GM08714 (cell line): ENCODE data around the gene ANXA9.

Source experiments
- H3K4me3 ChIP-seq: fragments of 200-500 bp; sonication (Bioruptor generic); 2 replicates; pipeline ENCODE4 v1.5.1; 2014; ENCODE audit warnings: mild to moderate bottlenecking, low read length, inconsistent platforms
- ZNF274 ChIP-seq: IDR thresholded peaks from 2 replicates; pipeline ENCODE4 v1.6.1; 2012; ENCODE audit warnings: mild to moderate bottlenecking, low read depth, low read length

Gene ANXA9

DNA sequence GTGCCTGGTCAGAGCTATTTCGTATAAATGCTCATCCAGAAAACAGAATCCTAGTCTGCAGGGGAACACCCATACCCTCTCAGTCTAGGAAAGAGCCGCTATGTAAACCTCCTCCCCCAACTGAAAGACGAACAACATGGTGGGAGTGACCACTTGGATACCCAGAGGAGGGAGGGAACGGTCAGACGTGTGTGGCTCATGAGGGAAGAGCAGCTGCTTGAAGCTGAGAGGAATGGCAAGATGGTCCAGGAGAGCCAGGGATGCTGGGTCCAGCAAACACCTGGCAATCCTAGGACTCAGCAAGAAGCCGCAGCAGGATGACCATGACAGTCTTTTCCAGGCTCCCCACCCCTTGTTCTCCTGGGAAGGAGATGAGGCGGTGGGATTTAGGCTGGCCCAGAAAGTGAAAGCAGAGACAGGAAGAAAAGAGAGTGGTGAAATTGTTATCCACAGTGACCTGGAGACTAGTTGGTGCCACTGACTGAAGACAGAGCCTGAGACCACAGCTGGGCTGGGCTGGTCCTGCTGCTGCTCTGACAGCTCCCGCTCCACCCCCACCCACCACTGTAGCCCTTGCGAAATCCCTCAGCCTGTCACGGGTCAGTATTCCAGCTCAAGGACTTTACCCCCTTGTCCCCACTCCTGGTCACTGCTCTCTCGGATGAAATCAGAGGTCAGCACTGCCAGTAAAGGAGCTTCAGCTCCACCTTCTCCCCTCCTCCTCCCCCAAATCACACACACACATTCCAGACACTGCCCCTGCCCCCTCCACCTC lies 11.1 kb upstream of the ANXA9 start:
- no peak for TF ChIP-seq ZNF274

DNA sequence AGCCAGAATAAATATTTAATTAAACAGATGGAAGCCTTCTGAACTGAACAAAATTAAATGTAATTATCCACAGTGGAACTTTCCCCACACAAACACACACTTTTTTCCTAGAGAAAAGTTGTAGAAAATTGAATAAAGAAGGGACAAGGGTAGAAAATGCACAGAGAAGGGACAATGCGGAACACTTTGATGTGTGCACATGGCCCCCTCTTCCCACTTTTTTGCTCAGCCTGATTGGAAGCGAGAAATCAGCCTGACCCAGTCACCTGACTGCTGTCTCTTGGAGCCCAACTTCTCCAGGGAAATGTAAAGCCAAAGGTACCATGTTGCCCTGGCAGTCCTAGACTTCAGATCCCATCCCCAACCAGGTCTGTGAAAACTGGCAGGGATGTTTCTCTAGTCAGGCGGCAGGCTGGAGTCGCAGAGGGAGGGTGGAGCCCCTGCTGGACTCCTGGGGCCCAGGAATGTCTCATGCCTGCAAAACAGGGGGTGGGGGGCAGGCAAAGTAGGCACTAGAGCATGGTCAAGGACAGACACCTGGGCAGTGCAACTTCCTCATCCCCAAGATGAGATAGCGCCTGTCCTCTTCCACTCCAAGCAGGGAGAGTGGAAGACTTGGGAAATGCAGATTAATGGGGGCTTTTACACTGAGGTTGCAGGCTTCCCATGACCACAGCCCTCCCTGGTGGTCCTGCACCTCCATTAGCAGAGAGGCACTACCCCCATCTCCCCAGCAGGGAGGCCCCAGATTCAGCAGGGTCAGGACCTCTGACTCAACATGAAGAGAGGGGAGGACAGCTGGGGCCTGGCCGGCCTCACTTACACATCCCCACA lies 10.3 kb upstream of the ANXA9 start:
- no peak overlapping the region for H3K4me3 ChIP-seq
- TF ChIP-seq ZNF274, result no peak

More for the DNA sequence above, 11.1 kb upstream of the ANXA9 start:
- H3K4me3 ChIP-seq, result no peak overlapping the region

DNA sequence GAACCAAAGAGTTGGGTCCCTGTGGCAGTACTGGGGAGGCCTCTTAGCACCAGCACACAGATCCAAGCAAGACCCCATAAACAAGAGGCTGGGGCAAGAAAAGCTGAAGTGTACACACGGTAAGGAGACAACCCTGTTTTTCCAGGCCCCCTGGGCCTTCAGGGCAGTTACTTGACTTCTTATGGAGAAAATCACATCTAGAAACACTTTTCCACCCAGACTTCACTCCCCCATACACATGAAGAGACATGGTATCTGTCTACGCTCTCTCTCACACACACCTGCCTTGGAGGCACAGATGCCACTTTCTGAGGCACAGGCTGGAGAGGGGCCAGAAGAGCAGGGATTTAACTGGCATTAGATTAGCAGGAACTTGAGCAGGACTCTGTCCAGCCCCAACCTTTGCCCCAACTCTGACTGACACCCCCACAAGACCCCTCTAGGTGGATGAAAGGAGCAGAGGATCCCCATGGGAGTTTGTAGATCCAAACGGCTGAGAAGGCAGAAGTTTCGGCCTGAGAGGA lies 9.6 kb upstream of the ANXA9 start:
- TF ChIP-seq ZNF274, result no peak
- no peak overlapping the region; the same call in 1 of the 2 replicates for H3K4me3 ChIP-seq

DNA sequence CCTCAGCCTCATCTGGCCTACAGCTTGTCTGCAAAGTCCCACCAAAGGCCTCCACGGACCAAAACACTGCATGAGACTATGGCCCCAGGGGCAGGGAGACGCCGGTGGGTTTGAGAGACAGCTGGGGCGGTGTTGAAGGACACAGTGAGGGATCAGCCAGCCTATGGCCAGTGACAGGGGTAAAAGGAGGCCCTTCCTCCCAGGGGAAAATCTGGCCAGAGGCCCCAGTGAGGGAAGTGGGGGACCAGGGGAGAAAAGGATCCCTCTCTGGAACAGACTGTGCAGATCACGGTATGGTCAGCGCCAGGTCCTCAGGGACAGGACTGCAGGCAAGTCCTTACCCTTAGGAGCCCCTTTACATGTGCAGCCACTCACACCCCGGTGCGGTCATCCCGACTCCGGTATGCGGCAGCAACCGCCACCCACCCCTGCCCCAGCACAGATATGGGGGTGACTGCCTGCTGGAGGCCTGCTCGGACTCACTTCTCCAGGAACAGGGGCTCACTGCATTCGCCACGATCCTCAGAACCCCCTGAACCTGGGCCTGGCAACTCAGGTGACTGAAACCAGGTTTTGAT lies 8.7 kb upstream of the ANXA9 start:
- H3K4me3 ChIP-seq, result peak overlapping the region; percentile 61
- no peak for TF ChIP-seq ZNF274

DNA sequence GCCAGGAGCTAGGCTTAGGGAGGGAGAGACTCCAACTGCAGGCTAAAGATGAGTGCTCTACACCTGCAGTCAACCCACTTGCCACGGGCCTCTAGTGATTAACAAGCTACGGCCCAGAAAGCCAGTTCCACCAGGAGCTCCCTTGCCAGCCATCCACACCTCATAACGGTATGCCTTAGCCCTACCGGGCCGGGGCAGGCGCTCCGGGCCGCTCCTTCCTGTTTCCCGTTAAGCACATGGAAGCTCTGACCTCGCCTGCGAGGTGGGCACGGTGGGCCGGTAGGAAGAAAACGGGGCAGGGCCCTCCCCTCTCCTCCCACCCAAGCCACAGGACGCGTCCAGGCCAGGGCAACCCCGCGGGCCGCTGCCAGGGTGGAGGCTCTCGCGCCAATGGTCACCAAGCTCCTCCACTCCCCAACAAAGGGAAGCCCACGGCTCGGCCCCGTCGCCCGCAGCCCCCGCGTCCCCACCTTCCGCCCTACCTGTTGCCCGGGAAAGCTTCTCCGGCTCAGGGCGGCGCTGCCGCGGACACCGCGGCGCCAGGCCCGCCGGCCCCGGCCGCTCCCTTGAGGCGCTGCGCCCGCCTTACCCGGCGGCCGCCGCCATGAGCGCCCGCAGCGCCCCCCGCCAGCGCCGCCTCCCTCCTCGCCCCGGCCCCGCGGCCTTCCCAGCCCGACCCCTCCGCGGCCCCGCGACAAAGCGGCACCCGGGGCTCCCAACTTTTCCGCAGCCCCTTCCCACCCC lies 8.1 kb upstream of the ANXA9 start:
- no peak for TF ChIP-seq ZNF274
- peak overlapping the region; percentile 61 for H3K4me3 ChIP-seq

DNA sequence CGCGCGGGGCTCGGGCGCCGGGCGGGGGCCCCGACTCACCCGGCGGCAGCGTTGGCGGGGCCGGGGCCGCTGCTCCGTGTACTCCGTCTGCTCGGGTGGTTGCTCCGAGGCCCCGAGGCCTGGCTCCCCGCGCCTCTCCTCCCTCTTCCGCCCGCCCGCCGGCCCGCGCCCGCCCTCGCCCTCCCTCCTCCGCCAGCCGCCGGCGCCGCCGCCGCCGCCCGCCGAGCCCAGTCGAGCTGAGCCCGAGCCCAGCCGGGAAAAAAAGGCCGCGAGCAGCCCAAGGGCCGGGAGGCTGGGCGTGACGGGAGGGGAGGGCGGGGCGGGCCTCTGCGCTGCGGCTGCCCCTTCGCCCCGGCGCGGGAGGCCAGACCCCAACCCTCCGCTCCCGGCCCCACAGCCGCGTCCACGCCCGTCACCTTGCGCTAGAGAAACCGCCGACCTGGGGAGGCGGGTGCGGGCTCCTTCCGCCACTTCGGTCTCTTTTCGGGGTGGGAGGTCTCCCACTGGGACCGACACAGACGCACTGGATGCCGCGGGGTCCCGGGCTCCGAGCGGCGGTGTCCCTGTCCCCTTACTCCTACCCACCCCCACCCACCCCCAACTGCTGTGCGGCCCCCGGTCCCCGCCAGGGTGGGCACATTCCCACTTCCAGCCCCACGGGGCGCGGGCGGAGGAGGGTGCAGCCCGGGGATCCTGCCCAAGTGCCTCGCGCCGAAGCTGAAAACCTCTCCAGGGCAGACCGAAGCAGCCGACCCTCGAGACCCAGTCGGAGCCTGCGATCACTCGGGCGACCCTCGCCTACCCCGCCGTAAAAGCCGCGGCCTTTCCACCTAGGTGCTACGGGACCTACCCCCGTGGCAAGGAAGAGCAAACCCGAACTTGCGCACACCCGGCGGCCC lies 7.3 kb upstream of the ANXA9 start, which contains the start of gene CERS2:
Gene CERS2 (minus strand): TSS at position 256 of the 899 bp plus-strand sequence. CDS start 5,745 bp downstream, outside the sequence.
- H3K4me3 ChIP-seq, result peak within 1 kb of the TSS; percentile 61
- TF ChIP-seq ZNF274, result no peak

DNA sequence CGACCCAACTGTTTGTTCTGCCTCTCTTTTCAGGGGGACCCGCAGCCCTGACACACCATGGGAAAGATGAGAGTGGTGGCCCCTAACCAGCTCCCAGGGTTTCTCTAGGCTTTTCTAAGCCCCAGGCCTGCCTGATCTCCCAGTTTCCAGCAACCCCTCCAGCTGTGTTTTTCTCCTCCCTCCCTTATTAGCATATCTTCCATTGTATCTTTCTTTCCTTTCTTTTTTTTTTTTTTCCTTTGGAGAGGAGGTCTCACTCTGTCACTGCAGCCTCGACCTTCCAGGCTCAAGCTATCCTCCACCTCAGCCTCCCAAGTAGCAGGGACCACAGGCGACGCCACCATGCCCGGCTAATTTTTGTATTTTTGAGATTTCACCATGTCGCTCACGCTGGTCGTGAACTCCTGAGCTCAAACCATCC lies 5.7 kb upstream of the ANXA9 start:
- no peak for TF ChIP-seq ZNF274
- no peak overlapping the region for H3K4me3 ChIP-seq

DNA sequence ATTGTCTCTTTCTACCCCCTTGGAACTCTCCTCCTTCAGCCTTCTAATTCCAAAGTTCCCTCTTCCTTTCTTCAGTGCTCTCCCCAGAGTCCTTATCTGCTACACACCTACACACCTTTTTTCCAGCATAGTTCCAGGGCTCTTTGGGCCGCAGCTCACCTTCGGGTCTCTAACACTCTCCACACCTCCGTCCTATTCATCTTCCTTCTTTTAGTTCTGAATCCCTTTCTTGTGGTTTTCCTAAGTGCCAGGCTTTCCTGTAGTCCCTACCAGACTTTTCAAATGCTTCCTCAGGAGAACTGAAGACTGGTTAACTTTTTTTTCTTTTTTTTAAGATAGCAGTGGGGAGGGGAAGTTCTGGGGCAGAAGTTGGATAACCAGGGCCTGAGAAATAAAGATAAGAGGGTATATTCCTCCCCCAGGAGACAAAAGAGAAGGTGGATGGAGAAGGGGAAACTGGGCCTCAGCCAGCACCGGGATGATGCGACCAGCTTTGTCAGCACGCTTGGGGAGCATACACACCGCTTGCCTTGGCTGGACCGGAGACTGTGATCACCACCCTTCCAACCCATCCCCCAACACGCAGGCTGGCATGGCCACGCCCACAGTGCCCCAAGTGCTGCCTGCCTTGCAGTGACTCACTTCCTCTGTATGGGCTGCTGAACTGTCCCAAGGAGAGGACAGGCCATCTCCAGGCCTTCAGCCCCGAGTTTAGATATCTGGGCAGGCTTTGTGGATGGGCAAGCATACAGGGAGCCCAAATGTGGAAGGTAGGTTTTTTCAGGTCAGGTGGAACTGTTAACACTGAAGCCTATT lies 5.0 kb upstream of the ANXA9 start:
- H3K4me3 ChIP-seq, result no peak overlapping the region
- TF ChIP-seq ZNF274, result no peak

DNA sequence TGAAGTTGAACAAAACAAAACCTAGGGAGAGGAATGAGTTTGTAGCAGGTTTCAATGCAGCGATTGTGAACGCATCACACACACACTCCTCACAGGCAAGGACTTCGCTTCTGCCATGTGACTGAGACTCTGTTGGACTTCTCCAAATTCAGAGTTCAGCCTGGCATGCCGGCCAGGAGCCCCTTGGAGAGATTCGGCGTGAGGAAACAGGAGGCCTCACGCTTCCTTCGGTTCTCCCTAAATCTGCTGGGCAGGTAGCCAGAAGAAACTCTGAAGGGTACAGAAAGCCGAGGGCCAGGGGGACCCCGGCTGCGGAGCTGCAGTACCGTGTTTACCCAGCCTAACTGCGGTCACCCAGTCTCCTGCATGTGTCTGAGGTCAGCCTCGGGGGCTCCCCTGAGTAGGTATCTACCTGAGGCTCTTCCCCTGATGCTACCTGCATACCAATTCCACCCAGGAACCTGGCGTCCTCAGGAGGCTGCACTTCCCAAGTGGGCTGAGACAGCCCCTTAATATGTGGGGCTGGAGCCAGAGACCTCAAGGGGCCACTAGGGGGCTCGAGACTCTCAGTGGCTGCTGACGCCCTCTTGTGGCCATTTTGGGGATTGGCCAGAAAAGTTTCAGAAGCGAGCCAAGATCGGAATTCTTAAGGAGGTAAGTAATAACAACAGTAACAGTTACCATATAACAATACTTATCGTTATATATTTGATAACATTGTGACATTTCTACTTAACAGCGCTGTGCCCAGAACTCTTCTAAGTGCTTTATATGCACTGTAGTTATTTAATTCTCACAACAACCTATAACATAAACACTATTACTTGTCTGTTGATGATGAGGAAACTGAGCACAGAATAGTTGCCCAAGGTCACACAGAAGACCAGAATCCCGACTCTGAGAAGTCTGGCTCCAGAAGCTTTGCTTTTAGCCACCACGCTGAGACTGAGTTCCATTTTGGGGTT lies 2.7 kb upstream of the ANXA9 start:
- no peak overlapping the region; the same call in 1 of the 2 replicates for H3K4me3 ChIP-seq
- no peak for TF ChIP-seq ZNF274

DNA sequence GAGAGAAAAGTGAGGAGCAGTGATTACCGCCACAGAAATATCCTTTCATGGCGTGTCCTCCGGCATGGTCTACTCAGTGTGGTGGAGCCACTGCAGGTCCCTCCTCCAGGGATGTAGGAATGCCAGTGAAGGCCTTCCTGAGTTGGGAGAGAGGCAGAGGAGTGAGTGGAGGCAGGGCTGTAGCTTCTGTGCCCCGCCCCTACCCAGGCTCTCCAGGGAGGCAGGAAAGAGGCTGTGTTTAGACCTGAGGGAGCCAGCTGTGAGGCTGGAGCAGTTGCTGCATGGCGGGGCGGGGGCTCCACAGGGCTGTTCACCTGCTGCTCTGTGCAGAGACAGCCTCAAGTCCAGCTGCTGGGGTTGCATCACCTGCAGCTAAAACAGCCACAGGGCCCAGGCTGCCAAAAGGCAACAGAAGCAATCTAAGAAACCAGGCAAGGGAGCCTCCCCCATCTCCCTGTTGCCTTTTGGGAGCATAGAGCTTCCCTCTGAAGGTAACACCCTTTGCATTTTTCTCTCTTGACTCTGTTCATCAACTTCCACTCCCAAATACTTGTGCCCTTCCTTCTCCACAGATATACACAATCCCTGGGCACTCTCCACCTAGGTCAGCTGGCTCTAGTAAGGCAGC lies 801 bp upstream of the ANXA9 start:
- no peak overlapping the region for H3K4me3 ChIP-seq
- TF ChIP-seq ZNF274, result no peak
